Inferior parietal cortex (tissue), 1 donor: ENCODE data around the gene PNISR.

Experiments used
- DNase-seq: peaks from one replicate; pipeline ENCODE4 v3.0.0-alpha.2; 2016; ENCODE audit errors: extremely low spot score

The PNISR gene

GRCh38 chr6:99409672-99410071 lies 15.4 kb downstream of the PNISR start:
- DNase-seq: no peak

GRCh38 chr6:99407076-99407475 lies 18.0 kb downstream of the PNISR start:
- DNase-seq: no peak

GRCh38 chr6:99402448-99402847 lies 22.7 kb downstream of the PNISR start:
- no peak for DNase-seq

GRCh38 chr6:99397287-99397686 lies 27.8 kb downstream of the PNISR start:
- no peak for DNase-seq

GRCh38 chr6:99393698-99394531 lies 31.2 kb downstream of the PNISR start, which contains the start of gene COQ3:
Gene COQ3 (minus strand): TSS chr6:99394195. CDS start chr6:99394179, 16 bp downstream.
- peak; percentile 74 for DNase-seq

GRCh38 chr6:99393366-99393697 lies 31.8 kb downstream of the PNISR start:
- no peak for DNase-seq

GRCh38 chr6:99390896-99391295 lies 34.2 kb downstream of the PNISR start:
- no peak for DNase-seq

- no peak for DNase-seq
These were observed 40.6 kb downstream of the PNISR start for GRCh38 chr6:99384507-99384906.

GRCh38 chr6:99378636-99379035 lies 46.5 kb downstream of the PNISR start:
- no peak for DNase-seq

- no peak for DNase-seq
These were observed 55.6 kb downstream of the PNISR start for GRCh38 chr6:99369533-99369932.

- DNase-seq: no peak
These were observed 58.3 kb downstream of the PNISR start for GRCh38 chr6:99366852-99367251.

GRCh38 chr6:99364026-99364425 lies 61.1 kb downstream of the PNISR start:
- no peak for DNase-seq

GRCh38 chr6:99362678-99363268 lies 62.3 kb downstream of the PNISR start:
- no peak for DNase-seq

GRCh38 chr6:99359800-99360199 lies 65.3 kb downstream of the PNISR start:
- no peak for DNase-seq

- no peak for DNase-seq
These were observed 68.5 kb downstream of the PNISR start for GRCh38 chr6:99356641-99357040.

GRCh38 chr6:99354983-99355382 lies 70.1 kb downstream of the PNISR start:
- DNase-seq: no peak

- DNase-seq: no peak
These were observed 72.0 kb downstream of the PNISR start for GRCh38 chr6:99353126-99353525.

GRCh38 chr6:99350573-99350972 lies 74.5 kb downstream of the PNISR start:
- DNase-seq: no peak

- no peak for DNase-seq
These were observed 75.7 kb downstream of the PNISR start, which contains the start of gene FAXC for GRCh38 chr6:99349171-99350141. Gene FAXC (minus strand): TSS chr6:99349674. CDS start chr6:99349372, 302 bp downstream.

- DNase-seq: peak; percentile 44
These were observed 76.6 kb downstream of the PNISR start for GRCh38 chr6:99348288-99349170.
